HFF-Myc (cell line): Measurements from ENCODE around the gene TOP3B.

ENCODE experiments used
- DNase-seq: peaks from one replicate; pipeline ENCODE4 v3.0.0-alpha.2; 2011; ENCODE audit warnings: low read depth; ENCODE audit errors: extremely low read depth
- H3K4me3 ChIP-seq: replicated peaks from 2 replicates; pipeline ENCODE4 v1.5.1; 2011; ENCODE audit warnings: low read depth, mild to moderate bottlenecking, control low read depth, low read length
- CTCF ChIP-seq: IDR thresholded peaks from 2 replicates; pipeline ENCODE4 v1.5.1; 2012; ENCODE audit warnings: mild to moderate bottlenecking, low read depth, low read length, control low read depth; ENCODE audit errors: missing control alignments

Gene TOP3B

GRCh38 chr22:21938071-21938822 lies 44.3 kb downstream of the TOP3B start:
- H3K4me3 ChIP-seq = peak overlapping the region; percentile 46
- DNase-seq = peak; percentile 76
- TF ChIP-seq CTCF = peak; percentile 93

- no peak for DNase-seq
- H3K4me3 ChIP-seq = peak overlapping the region; percentile 46
These were observed 44.8 kb downstream of the TOP3B start for GRCh38 chr22:21937821-21938070.

GRCh38 chr22:21937041-21937820 lies 45.4 kb downstream of the TOP3B start:
- TF ChIP-seq CTCF = no peak
- no peak for DNase-seq
- H3K4me3 ChIP-seq = peak overlapping the region; percentile 46

More at GRCh38 chr22:21937821-21938070, 44.8 kb downstream of the TOP3B start:
- TF ChIP-seq CTCF = no peak

GRCh38 chr22:21936151-21936775 lies 46.3 kb downstream of the TOP3B start:
- H3K4me3 ChIP-seq = no peak overlapping the region
- TF ChIP-seq CTCF = no peak
- DNase-seq = no peak

- no peak overlapping the region for H3K4me3 ChIP-seq
- TF ChIP-seq CTCF = no peak
- no peak for DNase-seq
These were observed 48.7 kb downstream of the TOP3B start for GRCh38 chr22:21933910-21934309.

- no peak overlapping the region for H3K4me3 ChIP-seq
- no peak for DNase-seq
- TF ChIP-seq CTCF = no peak
These were observed 49.2 kb downstream of the TOP3B start for GRCh38 chr22:21933413-21933812.
